GM23248 (cell line): ENCODE results near the gene SLC19A1. TPM values are rescaled to one million over a fixed set of nuclear protein-coding genes. Genes with fewer than 3 reads are reported as not detected.

Source experiments
- DNase-seq: peaks from one replicate; pipeline ENCODE4 v3.0.0-alpha.2; 2015
- H2AFZ ChIP-seq: fragments of 200-600 bp; sonication (generic); 2 replicates; pipeline ENCODE4 v1.6.1; 2016; ENCODE audit warnings: antibody characterized with exemption
- H3F3A ChIP-seq: fragments of 200-600 bp; sonication (generic); 2 replicates; pipeline ENCODE4 v1.6.1; 2016; ENCODE audit warnings: mild to moderate bottlenecking, antibody characterized with exemption, mixed run types; ENCODE audit not compliant: insufficient read depth
- H3K27ac ChIP-seq: fragments of 200-600 bp; sonication (generic); 2 replicates; pipeline ENCODE4 v1.5.1; 2016; ENCODE audit warnings: mild to moderate bottlenecking
- H3K27me3 ChIP-seq: fragments of 200-600 bp; sonication (generic); replicated peaks from 2 replicates; pipeline ENCODE4 v1.6.1; 2016; ENCODE audit warnings: mild to moderate bottlenecking; ENCODE audit not compliant: insufficient read depth
- H3K36me3 ChIP-seq: fragments of 200-600 bp; sonication (generic); 2 replicates; pipeline ENCODE4 v1.6.1; 2016; ENCODE audit warnings: low read depth, mild to moderate bottlenecking
- H3K4me1 ChIP-seq: fragments of 200-600 bp; sonication (generic); 2 replicates; pipeline ENCODE4 v1.6.1; 2016; ENCODE audit warnings: mild to moderate bottlenecking; ENCODE audit not compliant: insufficient read depth
- H3K4me2 ChIP-seq: fragments of 200-600 bp; sonication (generic); one replicate; pipeline ENCODE4 v1.6.1; 2016; ENCODE audit warnings: mild to moderate bottlenecking; ENCODE audit not compliant: unreplicated experiment
- H3K4me3 ChIP-seq: fragments of 200-600 bp; sonication (generic); 2 replicates; pipeline ENCODE4 v1.5.1; 2016; ENCODE audit warnings: mild to moderate bottlenecking
- H3K79me2 ChIP-seq: fragments of 200-600 bp; sonication (generic); 2 replicates; pipeline ENCODE4 v1.6.1; 2016; ENCODE audit warnings: mild to moderate bottlenecking; ENCODE audit not compliant: insufficient read depth
- H3K9ac ChIP-seq: fragments of 200-600 bp; sonication (generic); 2 replicates; pipeline ENCODE4 v1.6.1; 2016; ENCODE audit warnings: mild to moderate bottlenecking
- H3K9me2 ChIP-seq: fragments of 200-600 bp; sonication (generic); 2 replicates; pipeline ENCODE4 v1.6.1; 2016; ENCODE audit warnings: mixed run types, mild to moderate bottlenecking, moderate library complexity; ENCODE audit not compliant: insufficient read depth
- H3K9me3 ChIP-seq: fragments of 200-600 bp; sonication (generic); one replicate; pipeline ENCODE4 v1.6.1; 2017; ENCODE audit warnings: low read depth
- H4K20me1 ChIP-seq: fragments of 200-600 bp; sonication (generic); 2 replicates; pipeline ENCODE4 v1.6.0; 2016; ENCODE audit not compliant: insufficient read depth
- EZH2 ChIP-seq: fragments of 200-600 bp; sonication (generic); IDR thresholded peaks from 2 replicates; pipeline ENCODE4 v1.6.1; 2018; ENCODE audit warnings: antibody characterized with exemption, mild to moderate bottlenecking; ENCODE audit not compliant: insufficient read depth, poor library complexity, severe bottlenecking
- EZH2phosphoT487 ChIP-seq: fragments of 200-600 bp; sonication (generic); IDR thresholded peaks from 2 replicates; pipeline ENCODE4 v1.6.1; 2018; ENCODE audit warnings: antibody characterized with exemption, moderate library complexity, mild to moderate bottlenecking, low read depth; ENCODE audit not compliant: insufficient read depth
- WGBS, 2 experiments: methylation state at CpG; one replicate each; pipeline ENCODE4 v1.1.6; 2015 to 2017; ENCODE audit warnings: low lambda C conversion rate in 2 of 2, low coverage in 1 of 2; ENCODE audit errors: missing lambda C conversion rate in 2 of 2; 5-methylcytosine and 5-hydroxymethylcytosine counted together
- in situ Hi-C: fragments of 300-500 bp; cut with MboI; formaldehyde crosslinking; loops from 2 replicates; pipeline ENCODE4 v1.15.0; 2020
- polyA plus RNA-seq: library from polyadenylated mRNA; unstranded; fragments of >200 nt; fragmentation: Nextera tagmentation; extraction: Ambion mirVana; gene quantifications from 2 replicates; pipeline ENCODE4 v1.2.1, GENCODE V29; 2016
- total RNA-seq: library from RNA; depleted of rRNA; stranded (reverse); fragments of >200 nt; shearing (Covaris generic); gene quantifications from 2 replicates; pipeline ENCODE4 v1.2.3, GENCODE V29; 2014

Gene SLC19A1
- total and polyA plus RNA-seq, 2 experiments from 2014 or later = 7.8 to 8.4 TPM

DNA sequence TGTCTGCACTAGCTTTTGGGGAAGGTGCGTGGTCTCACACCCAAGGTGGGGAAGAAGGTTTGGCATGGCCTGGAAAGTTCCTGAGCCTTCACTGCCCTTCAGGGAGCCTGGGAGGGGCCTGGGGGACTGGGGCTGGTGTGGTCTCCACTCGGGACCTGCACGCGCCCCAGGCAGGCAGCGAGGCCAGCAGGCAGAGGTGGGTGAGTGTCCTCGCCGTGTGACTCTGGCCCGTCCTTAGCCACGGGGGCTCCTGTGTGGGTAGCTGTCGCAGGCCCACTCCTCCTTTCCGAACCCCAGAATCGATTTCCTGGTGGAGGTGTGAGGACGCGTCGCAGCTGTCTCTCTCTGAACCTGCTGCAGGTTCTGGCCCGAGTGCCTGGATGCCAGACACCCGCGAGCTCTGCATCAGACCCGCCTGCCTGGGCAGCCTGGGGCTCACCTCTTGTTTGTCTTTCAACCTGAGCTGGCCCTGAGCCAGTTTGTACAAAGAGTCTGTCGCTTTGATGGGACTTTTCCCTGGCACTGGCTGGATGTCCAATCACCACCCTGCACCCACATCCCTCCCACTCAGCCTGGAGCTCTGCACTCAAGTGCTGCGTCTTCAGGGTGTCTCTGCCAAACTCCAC lies 36.0 kb upstream of the SLC19A1 start:
- Histone ChIP-seq H3K9me2 (no peaks in the 10 kb centered on the region), H3K4me1 (no peaks in the 10 kb centered on the region), H3K27me3 (peaks cover 11% of the 10 kb centered on the region), H3F3A (no peaks in the 10 kb centered on the region), H3K9ac (no peak overlapping the region), H4K20me1 (no peaks in the 10 kb centered on the region), H3K9me3 (no peaks in the 10 kb centered on the region), H3K4me2 (no peak overlapping the region), H3K36me3 (no peaks in the 10 kb centered on the region), H3K4me3 (no peak overlapping the region), H3K79me2 (no peaks in the 10 kb centered on the region), H2AFZ (no peak overlapping the region), H3K27ac (no peak overlapping the region)
- in situ Hi-C loops = no loop called here
- TF ChIP-seq EZH2 = no peak
- no peak for TF ChIP-seq EZH2phosphoT487
- no peak for DNase-seq
- 79 to 80% methylated on average over 12 to 21 of the region's 21 CpGs for WGBS, 2 experiments

DNA sequence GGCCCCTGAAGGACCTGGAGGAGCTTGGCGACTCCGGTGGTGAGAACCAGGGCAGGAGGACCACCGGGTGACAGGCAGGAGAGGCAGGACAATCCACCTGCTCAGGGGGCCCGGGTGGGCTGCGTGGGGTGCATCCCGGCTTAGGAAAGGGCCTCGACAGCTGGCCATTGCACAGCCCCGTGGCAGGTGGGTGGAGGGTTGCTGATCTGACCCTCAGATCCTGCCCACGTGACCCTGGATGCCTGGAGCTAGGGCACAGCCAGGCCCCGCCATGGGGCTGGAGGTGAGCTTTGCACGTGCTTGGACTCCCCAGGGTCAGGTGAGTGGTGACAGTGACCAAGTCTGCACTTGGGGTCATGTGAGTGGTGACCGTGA lies 35.5 kb upstream of the SLC19A1 start:
- in situ Hi-C loops = no loop called here
- Histone ChIP-seq H3K9me2 (no peaks in the 10 kb centered on the region), H3K27me3 (peaks cover 11% of the 10 kb centered on the region), H2AFZ (no peak overlapping the region), H3F3A (no peaks in the 10 kb centered on the region), H4K20me1 (no peaks in the 10 kb centered on the region), H3K27ac (no peak overlapping the region), H3K4me1 (no peaks in the 10 kb centered on the region), H3K9me3 (no peaks in the 10 kb centered on the region), H3K4me2 (no peak overlapping the region), H3K79me2 (no peaks in the 10 kb centered on the region), H3K36me3 (no peaks in the 10 kb centered on the region), H3K9ac (no peak overlapping the region), H3K4me3 (no peak overlapping the region)
- no peak for TF ChIP-seq EZH2
- TF ChIP-seq EZH2phosphoT487 = no peak
- DNase-seq = no peak
- WGBS, 2 experiments = 56 to 66% methylated on average over 11 to 12 of the region's 12 CpGs

DNA sequence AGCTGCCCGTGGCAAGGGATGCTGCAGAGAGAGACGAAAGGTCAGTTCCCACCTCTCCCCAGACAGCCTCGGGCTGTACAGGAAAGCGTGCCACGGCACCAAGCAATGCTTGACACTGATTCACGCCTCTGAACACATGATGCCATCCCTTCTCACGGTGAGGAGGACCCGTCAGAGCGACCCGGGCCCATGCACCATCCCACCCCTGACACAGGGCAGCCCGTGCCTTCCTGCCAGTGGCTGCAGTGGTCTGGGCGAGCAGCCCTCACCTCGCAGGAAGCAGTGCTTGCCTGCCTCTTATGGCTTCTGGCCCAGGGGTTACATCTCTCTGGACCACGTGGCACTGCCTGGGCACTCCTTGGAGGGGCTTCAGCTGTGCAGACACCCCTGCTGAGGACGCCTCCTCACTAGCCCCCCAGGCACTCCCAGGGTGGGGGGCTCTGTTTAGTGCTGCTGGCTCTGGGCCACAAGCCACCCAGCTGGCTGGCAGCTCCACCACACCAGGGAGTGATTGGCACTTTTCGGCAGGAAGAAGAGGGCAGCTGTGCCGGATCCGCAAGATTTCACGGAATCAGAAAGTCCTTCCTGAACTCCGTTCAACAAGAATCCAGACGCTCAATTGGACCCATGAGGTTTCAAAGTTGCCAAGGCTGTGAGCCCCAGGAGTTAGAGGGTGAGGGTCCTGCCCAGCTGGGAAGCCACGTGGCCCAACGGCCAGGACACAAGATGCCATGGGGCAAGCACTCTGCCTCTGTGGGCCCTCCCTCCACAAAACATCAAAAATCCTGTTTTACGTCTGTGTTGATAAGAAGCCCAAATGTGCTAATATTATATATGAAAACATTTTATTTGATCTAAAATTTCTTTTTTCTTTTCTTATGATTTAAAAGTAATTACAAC lies 34.8 kb upstream of the SLC19A1 start:
- Histone ChIP-seq H3K27me3 (peaks cover 12% of the 10 kb centered on the region), H3K9ac (no peak overlapping the region), H3K4me2 (no peak overlapping the region), H3K4me3 (no peak overlapping the region), H3F3A (no peaks in the 10 kb centered on the region), H3K9me3 (no peaks in the 10 kb centered on the region), H3K9me2 (no peaks in the 10 kb centered on the region), H3K4me1 (no peaks in the 10 kb centered on the region), H3K79me2 (no peaks in the 10 kb centered on the region), H2AFZ (no peak overlapping the region), H4K20me1 (no peaks in the 10 kb centered on the region), H3K27ac (no peak overlapping the region), H3K36me3 (no peaks in the 10 kb centered on the region)
- in situ Hi-C loops = no loop called here
- DNase-seq = no peak
- 69 to 72% methylated on average over 20 to 24 of the region's 24 CpGs for WGBS, 2 experiments
- TF ChIP-seq EZH2 = no peak
- no peak for TF ChIP-seq EZH2phosphoT487

DNA sequence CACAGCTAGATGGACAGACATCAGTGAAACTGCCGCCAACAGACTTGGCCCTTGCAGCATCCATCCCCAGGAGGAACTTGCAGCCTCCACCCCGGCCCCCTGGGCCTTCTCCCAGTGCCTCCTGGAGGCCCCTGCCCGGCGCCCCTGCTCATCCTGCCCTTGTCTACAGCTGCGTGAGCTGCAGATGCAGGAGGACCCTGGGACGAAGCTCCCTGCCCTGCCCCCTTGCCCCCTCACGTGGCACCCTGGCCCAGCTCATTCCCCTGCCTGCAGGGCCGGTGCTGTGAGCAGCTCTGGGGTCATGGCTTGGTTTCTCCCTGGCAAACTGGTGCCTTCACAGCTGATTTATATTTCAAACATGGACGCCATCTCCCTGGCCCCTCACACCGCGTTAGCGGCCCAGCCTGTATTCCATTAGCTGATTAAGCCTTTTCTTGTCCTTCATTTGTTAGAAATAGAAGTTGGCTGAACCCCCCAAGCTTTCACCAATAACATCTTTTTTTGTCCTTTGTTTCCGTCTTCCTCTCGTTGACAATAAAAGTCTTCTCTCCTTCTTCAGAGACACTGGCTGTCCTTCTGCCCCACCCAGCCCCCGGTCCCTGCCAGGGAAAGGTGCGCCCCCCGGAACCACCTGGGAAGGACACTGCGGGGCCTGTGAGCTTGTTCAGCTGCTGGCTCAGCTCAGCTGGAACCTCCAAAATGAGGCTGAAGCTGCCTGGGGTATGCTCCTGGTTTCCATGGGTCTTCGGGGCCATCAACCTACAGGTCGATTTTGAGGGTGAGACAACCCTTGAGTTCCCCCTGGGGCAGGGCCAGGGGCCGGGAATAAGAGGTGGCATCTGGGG lies 34.0 kb upstream of the SLC19A1 start:
- Histone ChIP-seq H3K4me1 (peaks cover 1% of the 10 kb centered on the region; the same call in 1 of the 2 replicates), H3K9me3 (no peaks in the 10 kb centered on the region), H2AFZ (no peak overlapping the region), H3K4me3 (no peak overlapping the region), H3K36me3 (no peaks in the 10 kb centered on the region), H3K79me2 (no peaks in the 10 kb centered on the region), H3F3A (no peaks in the 10 kb centered on the region), H3K4me2 (no peak overlapping the region), H4K20me1 (no peaks in the 10 kb centered on the region), H3K9ac (no peak overlapping the region), H3K27ac (no peak overlapping the region), H3K27me3 (peaks cover 12% of the 10 kb centered on the region), H3K9me2 (no peaks in the 10 kb centered on the region)
- WGBS, 2 experiments = 70 to 77% methylated on average over 20 to 21 of the region's 21 CpGs
- DNase-seq = no peak
- in situ Hi-C loops = no loop called here
- TF ChIP-seq EZH2phosphoT487 (no peak), EZH2 (no peak)
